ENCODE data around the gene MISP3.

DNA sequence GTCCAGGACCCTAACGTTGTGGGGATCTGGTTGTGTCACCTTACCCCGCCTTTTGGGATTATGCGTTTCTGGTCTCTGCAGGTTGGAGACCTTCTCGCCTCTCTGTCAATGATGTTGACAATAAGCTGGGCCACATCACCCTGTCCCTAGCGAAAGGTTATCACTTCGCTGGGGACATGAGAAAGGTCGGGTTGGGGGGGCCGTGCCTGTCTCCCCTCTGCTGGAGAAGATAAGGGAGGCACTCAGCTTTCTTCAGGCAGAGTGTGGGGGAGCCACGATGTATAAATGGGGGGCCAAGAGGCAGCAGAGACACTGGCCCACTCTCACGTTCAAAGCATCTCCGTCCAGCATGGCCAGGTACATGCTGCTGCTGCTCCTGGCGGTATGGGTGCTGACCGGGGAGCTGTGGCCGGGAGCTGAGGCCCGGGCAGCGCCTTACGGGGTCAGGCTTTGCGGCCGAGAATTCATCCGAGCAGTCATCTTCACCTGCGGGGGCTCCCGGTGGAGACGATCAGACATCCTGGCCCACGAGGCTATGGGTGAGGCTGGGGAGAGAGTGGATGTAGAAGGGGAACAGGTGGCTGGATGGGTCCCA lies 44.6 kb upstream of the MISP3 start, which contains the start of gene RLN3:
- TF ChIP-seq, protein P1, sequence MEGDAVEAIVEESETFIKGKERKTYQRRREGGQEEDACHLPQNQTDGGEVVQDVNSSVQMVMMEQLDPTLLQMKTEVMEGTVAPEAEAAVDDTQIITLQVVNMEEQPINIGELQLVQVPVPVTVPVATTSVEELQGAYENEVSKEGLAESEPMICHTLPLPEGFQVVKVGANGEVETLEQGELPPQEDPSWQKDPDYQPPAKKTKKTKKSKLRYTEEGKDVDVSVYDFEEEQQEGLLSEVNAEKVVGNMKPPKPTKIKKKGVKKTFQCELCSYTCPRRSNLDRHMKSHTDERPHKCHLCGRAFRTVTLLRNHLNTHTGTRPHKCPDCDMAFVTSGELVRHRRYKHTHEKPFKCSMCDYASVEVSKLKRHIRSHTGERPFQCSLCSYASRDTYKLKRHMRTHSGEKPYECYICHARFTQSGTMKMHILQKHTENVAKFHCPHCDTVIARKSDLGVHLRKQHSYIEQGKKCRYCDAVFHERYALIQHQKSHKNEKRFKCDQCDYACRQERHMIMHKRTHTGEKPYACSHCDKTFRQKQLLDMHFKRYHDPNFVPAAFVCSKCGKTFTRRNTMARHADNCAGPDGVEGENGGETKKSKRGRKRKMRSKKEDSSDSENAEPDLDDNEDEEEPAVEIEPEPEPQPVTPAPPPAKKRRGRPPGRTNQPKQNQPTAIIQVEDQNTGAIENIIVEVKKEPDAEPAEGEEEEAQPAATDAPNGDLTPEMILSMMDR (IDR thresholded peaks at IDR 0.05; ENCODE audit: low read depth, low read length, poor library complexity, severe bottlenecking): no peak
- no peak for TF ChIP-seq EZH2phosphoT487 (IDR thresholded peaks at IDR 0.05; ENCODE audit: borderline replicate concordance, low read length)

Measured in DOHH2 (cell line).